ENCODE results near the gene CCL4. TPM values are rescaled to one million over a fixed set of nuclear protein-coding genes. Genes with fewer than 3 reads are reported as not detected.
"Not testable (repeated sequence)": the region's sequence is repeated elsewhere in the genome, so short reads cannot be mapped to it uniquely, and the experiment has no call there.

The CCL4 gene
- total RNA-seq, 4 donors from 2014 or later, result 1.7 to 3.0 (median 2.0) TPM; not detected in 1

DNA sequence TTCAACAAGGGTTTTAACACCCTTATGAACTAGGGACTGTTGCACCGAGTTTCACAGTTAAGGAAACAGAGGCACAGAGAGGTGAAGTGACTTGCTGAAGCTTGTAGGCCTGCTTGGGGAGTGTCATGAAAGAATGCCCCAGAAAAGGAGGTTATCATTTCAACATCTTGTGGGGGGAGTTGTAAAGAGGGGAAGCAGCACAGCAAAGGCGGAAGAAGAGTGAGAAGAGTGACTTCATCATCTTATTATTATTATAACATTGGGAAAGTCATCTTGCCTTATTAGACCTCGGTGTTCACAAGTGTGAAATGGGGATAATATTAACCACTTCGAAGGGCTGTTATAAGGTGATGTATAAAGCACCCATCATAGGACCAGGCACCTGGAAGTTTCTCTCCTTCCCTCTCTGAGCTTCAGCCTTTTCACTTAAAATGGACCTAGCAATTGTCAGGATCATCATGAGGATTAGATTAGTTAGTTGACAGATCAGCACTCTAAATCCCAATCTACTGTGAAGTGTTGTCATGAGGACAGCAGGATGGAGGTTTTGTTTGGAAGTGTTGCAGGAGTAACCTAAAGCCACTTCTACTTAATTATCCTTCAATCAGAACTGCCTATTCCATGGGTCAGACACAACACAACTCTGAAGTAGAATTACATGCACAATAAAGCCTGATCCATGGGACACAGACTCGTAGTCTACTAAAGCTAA lies 2.3 kb downstream of the CCL4 start:
- H3K27me3 ChIP-seq, result peaks cover 0 to 4% (median 0%) of the 10 kb centered on the region in 4 donors
- H3K4me3 ChIP-seq, result no peak overlapping the region
- intact Hi-C loops (cut with DNase I), result no loop called here
- TF ChIP-seq EP300 (IDR thresholded peaks at IDR 0.05), result no peak
- TF ChIP-seq, protein P1, sequence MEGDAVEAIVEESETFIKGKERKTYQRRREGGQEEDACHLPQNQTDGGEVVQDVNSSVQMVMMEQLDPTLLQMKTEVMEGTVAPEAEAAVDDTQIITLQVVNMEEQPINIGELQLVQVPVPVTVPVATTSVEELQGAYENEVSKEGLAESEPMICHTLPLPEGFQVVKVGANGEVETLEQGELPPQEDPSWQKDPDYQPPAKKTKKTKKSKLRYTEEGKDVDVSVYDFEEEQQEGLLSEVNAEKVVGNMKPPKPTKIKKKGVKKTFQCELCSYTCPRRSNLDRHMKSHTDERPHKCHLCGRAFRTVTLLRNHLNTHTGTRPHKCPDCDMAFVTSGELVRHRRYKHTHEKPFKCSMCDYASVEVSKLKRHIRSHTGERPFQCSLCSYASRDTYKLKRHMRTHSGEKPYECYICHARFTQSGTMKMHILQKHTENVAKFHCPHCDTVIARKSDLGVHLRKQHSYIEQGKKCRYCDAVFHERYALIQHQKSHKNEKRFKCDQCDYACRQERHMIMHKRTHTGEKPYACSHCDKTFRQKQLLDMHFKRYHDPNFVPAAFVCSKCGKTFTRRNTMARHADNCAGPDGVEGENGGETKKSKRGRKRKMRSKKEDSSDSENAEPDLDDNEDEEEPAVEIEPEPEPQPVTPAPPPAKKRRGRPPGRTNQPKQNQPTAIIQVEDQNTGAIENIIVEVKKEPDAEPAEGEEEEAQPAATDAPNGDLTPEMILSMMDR (IDR thresholded peaks at IDR 0.05), result no peak
- no peak for TF ChIP-seq POLR2AphosphoS5 (IDR thresholded peaks at IDR 0.05)
- no peak for TF ChIP-seq POLR2A (IDR thresholded peaks at IDR 0.05; ENCODE audit: low read depth)
- H3K36me3 ChIP-seq, result no peaks in the 10 kb centered on the region
- H3K4me1 ChIP-seq, result no peaks in the 10 kb centered on the region
- no peak overlapping the region for H3K27ac ChIP-seq (replicated peaks in 1 of 4)
- DNase-seq (ENCODE audit: extremely low spot score), result no peak
- 89% methylated on average over 5 of the region's 5 CpGs for WGBS
- no peaks in the 10 kb centered on the region for H3K9me3 ChIP-seq

- intact Hi-C loops (cut with DNase I), result no loop called here
- no peaks in the 10 kb centered on the region for H3K4me1 ChIP-seq
- no peaks in the 10 kb centered on the region for H3K36me3 ChIP-seq
Observed at GRCh38 chr17:36106493-36106835, 2.8 kb downstream of the CCL4 start.

GRCh38 chr17:36107660-36108059 lies 4.0 kb downstream of the CCL4 start:
- H3K36me3 ChIP-seq, result no peaks in the 10 kb centered on the region
- no peak overlapping the region for H3K27ac ChIP-seq (replicated peaks in 1 of 4)
- H3K4me1 ChIP-seq, result no peaks in the 10 kb centered on the region
- TF ChIP-seq, protein P1 (IDR thresholded peaks at IDR 0.05), result no peak
- TF ChIP-seq POLR2A (IDR thresholded peaks at IDR 0.05; ENCODE audit: low read depth) (no peak), POLR2AphosphoS5 (IDR thresholded peaks at IDR 0.05) (no peak), EP300 (IDR thresholded peaks at IDR 0.05) (no peak)
- peaks cover 0 to 4% (median 0%) of the 10 kb centered on the region in 4 donors for H3K27me3 ChIP-seq
- H3K9me3 ChIP-seq, result no peaks in the 10 kb centered on the region
- H3K4me3 ChIP-seq, result no peak overlapping the region
- WGBS, result 80% methylated on average over 3 of the region's 3 CpGs
- intact Hi-C loops (cut with DNase I), result no loop called here
- no peak for DNase-seq (ENCODE audit: extremely low spot score)

More at GRCh38 chr17:36106493-36106835, 2.8 kb downstream of the CCL4 start:
- TF ChIP-seq POLR2A (IDR thresholded peaks at IDR 0.05; ENCODE audit: low read depth), result no peak
- TF ChIP-seq, protein P1 (IDR thresholded peaks at IDR 0.05), result no peak
- TF ChIP-seq POLR2AphosphoS5 (IDR thresholded peaks at IDR 0.05), result no peak
- no peak for TF ChIP-seq EP300 (IDR thresholded peaks at IDR 0.05)
- H3K9me3 ChIP-seq, result no peaks in the 10 kb centered on the region
- H3K27me3 ChIP-seq, result peaks cover 0 to 4% (median 0%) of the 10 kb centered on the region in 4 donors
- no peak for DNase-seq (ENCODE audit: extremely low spot score)
- no peak overlapping the region for H3K27ac ChIP-seq (replicated peaks in 1 of 4)
- WGBS, result 98% methylated on average over 6 of the region's 6 CpGs
- no peak overlapping the region for H3K4me3 ChIP-seq

DNA sequence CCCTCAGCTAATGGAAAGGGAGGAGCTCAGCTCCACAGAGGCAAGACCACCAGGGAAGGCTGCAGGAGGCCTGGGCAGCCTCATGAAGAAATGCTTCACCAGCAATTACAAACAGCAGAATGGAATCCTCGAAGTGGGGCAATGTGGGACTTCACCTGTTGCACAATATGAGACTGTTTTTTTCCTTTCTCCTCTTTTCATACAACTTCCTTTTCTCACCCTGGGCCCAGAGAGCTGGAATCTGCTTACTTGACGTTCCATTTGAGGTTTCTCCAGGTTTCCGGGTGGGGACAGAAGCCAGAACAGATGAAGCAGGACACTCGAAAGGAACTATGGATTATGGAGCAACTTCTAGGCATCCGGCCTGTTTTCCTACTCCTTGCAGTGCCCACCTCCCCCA lies 4.6 kb downstream of the CCL4 start:
- intact Hi-C loops (cut with DNase I), result not testable (repeated sequence)
- 47% methylated on average over 5 of the region's 5 CpGs for WGBS

DNA sequence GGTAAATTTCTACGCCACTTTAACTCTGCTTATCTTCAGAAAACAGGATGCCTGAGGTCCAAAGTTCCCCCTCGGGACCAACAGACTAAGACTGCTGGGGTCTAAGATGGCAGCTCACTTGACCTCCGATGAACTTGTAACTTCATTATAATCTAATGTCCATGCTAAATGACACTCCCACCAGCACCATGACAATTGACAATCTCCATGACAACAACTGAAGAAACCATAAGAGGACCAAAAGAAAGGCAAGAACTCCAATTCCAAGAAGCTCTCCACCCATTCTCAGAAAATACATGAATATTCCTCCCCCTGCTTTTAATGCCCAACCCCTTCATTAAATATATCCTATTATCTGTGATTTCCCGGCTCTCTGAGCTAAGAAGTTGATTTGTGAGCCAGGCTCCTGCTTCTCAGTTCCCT lies 7.5 kb downstream of the CCL4 start:
- no peak for TF ChIP-seq EP300 (IDR thresholded peaks at IDR 0.05)
- TF ChIP-seq POLR2AphosphoS5 (IDR thresholded peaks at IDR 0.05), result no peak
- no peak for TF ChIP-seq POLR2A (IDR thresholded peaks at IDR 0.05; ENCODE audit: low read depth)
- TF ChIP-seq, protein P1 (IDR thresholded peaks at IDR 0.05), result no peak
- WGBS, result 83% methylated on average over 4 of the region's 4 CpGs
- Histone ChIP-seq H3K27ac (replicated peaks in 1 of 4) (no peak overlapping the region), H3K36me3 (no peaks in the 10 kb centered on the region), H3K4me3 (no peak overlapping the region), H3K9me3 (no peaks in the 10 kb centered on the region), H3K4me1 (no peaks in the 10 kb centered on the region), H3K27me3 (no peaks in the 10 kb centered on the region)
- DNase-seq (ENCODE audit: extremely low spot score), result no peak
- intact Hi-C loops (cut with DNase I), result no loop called here

More for the DNA sequence above, 4.6 kb downstream of the CCL4 start:
- H3K4me3 ChIP-seq; H3K9me3 ChIP-seq; DNase-seq (ENCODE audit: extremely low spot score); H3K4me1 ChIP-seq; H3K27me3 ChIP-seq; H3K36me3 ChIP-seq; H3K27ac ChIP-seq (replicated peaks in 1 of 4): not testable (repeated sequence)

Measured in esophagus muscularis mucosa (tissue), 4 donors.